PC-9 (cell line): ENCODE results near the gene PCDH9. TPM values are rescaled to one million over a fixed set of nuclear protein-coding genes. Genes with fewer than 3 reads are reported as not detected.

Experiments used
- BruUV-seq: library from RNA; stranded (reverse); fragments of 400-500 nt; replicated peaks from 2 replicates; lab custom pipeline; 2021; lab: Mats Ljungman, UMichigan
- CTCF ChIA-PET: fragments of 300-600 bp; sonication (Branson Sonifier 250); formaldehyde crosslinking; loops from one replicate; lab custom pipeline; 2022; ENCODE audit warnings: antibody characterized with exemption; lab: Charles Lee
- POLR2A ChIA-PET: fragments of 300-600 bp; sonication (Branson Sonifier 250); formaldehyde crosslinking; loops from one replicate; lab custom pipeline; 2022; ENCODE audit warnings: antibody characterized with exemption; ENCODE audit not compliant: unreplicated experiment; lab: Charles Lee
- DNase-seq, 2 experiments: peaks; one replicate each; pipeline versions ENCODE4 v3.0.0 to v3.0.0-alpha.2; 2015 to 2022; ENCODE audit warnings: mixed read lengths in 1 of 2
- H2AFZ ChIP-seq: fragments of 200-600 bp; sonication (generic); 2 replicates; pipeline ENCODE4 v1.8.1; 2017; ENCODE audit warnings: antibody characterized with exemption
- H3F3A ChIP-seq: fragments of 200-600 bp; sonication (generic); 2 replicates; pipeline ENCODE4 v1.8.1; 2017; ENCODE audit warnings: antibody characterized with exemption, mild to moderate bottlenecking, low read depth; ENCODE audit not compliant: insufficient read depth
- H3K27ac ChIP-seq: fragments of 200-600 bp; sonication (generic); 2 replicates; pipeline ENCODE4 v1.6.1; 2016; ENCODE audit warnings: mixed run types
- H3K27me3 ChIP-seq: fragments of 200-600 bp; sonication (generic); 2 replicates; pipeline ENCODE4 v1.6.1; 2016; ENCODE audit warnings: low read depth, mixed run types; ENCODE audit not compliant: insufficient read depth
- H3K36me3 ChIP-seq: fragments of 200-600 bp; sonication (generic); 2 replicates; pipeline ENCODE4 v1.6.1; 2016; ENCODE audit warnings: low read depth, mixed run types
- H3K4me1 ChIP-seq: fragments of 200-600 bp; sonication (generic); replicated peaks from 2 replicates; pipeline ENCODE4 v1.6.1; 2016; ENCODE audit warnings: mixed run types; ENCODE audit not compliant: insufficient read depth
- H3K4me2 ChIP-seq: fragments of 200-600 bp; sonication (generic); 2 replicates; pipeline ENCODE4 v1.6.1; 2017; ENCODE audit warnings: mixed run types
- H3K4me3 ChIP-seq: fragments of 200-600 bp; sonication (generic); 2 replicates; pipeline ENCODE4 v1.6.1; 2016; ENCODE audit warnings: mixed run types
- H3K79me2 ChIP-seq: fragments of 200-600 bp; sonication (generic); 2 replicates; pipeline ENCODE4 v1.6.1; 2017; ENCODE audit warnings: low read depth, mixed run types
- H3K9me2 ChIP-seq: fragments of 200-600 bp; sonication (generic); 2 replicates; pipeline ENCODE4 v1.8.1; 2017; ENCODE audit warnings: mild to moderate bottlenecking; ENCODE audit not compliant: insufficient read depth
- H3K9me3 ChIP-seq: fragments of 200-600 bp; sonication (generic); 2 replicates; pipeline ENCODE4 v1.8.1; 2016; ENCODE audit warnings: low read depth; ENCODE audit not compliant: insufficient read depth
- H4K20me1 ChIP-seq: fragments of 200-600 bp; sonication (generic); 2 replicates; pipeline ENCODE4 v1.8.1; 2017; ENCODE audit not compliant: insufficient read depth
- EZH2 ChIP-seq: fragments of 200-600 bp; sonication (generic); IDR thresholded peaks from 2 replicates; pipeline ENCODE4 v1.8.0; 2017; ENCODE audit warnings: antibody characterized with exemption, low read depth
- intact Hi-C: fragments of 100-400 bp; cut with micrococcal nuclease; formaldehyde crosslinking; loops from one replicate; pipeline ENCODE4 v1.10.0; 2022; ENCODE audit not compliant: unreplicated experiment
- total RNA-seq: library from RNA; stranded (reverse); gene quantifications from 2 replicates; pipeline ENCODE4 v1.2.3, GENCODE V29; 2021
- TF ChIP-seq, protein P1 (sequence below): fragments of 200-600 bp; sonication (generic); conservative IDR thresholded peaks from 2 replicates; pipeline ENCODE4 v1.6.1; 2017; ENCODE audit warnings: mixed run types, antibody characterized with exemption, mild to moderate bottlenecking, moderate library complexity

Gene PCDH9
- total RNA-seq, 1 experiment from 2014 or later, result 0.37 TPM

DNA sequence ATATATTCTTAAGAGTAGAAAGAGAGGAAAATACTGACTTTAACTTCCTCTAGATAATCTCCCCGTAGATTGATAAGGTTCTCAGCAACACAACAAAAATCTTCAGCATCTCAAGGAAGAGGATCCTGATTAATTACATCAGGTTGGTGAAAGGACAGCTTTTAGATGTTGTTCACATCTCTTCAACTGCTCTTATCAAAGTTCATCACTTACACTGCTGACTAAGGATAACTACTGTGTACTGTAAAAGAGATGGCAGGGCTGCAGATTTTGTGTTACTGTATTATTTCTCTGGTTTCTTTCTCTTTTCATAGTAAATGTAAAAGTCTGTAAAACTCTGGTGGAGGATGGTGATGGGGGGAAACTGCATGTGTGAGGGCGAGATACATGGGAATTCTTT lies 133.7 kb downstream of the PCDH9 start:
- H3K4me3 ChIP-seq, result no peak overlapping the region
- no peak overlapping the region for H3K4me2 ChIP-seq
- H3K27me3 ChIP-seq, result no peaks in the 10 kb centered on the region
- H4K20me1 ChIP-seq, result no peaks in the 10 kb centered on the region
- H3K9me3 ChIP-seq, result no peaks in the 10 kb centered on the region
- H3K4me1 ChIP-seq, result no peaks in the 10 kb centered on the region
- H3K9me2 ChIP-seq, result no peaks in the 10 kb centered on the region
- no peak overlapping the region for H3K27ac ChIP-seq
- intact Hi-C loops, result no loop called here
- H3K36me3 ChIP-seq, result no peaks in the 10 kb centered on the region
- no peak for TF ChIP-seq EZH2
- TF ChIP-seq, protein P1, sequence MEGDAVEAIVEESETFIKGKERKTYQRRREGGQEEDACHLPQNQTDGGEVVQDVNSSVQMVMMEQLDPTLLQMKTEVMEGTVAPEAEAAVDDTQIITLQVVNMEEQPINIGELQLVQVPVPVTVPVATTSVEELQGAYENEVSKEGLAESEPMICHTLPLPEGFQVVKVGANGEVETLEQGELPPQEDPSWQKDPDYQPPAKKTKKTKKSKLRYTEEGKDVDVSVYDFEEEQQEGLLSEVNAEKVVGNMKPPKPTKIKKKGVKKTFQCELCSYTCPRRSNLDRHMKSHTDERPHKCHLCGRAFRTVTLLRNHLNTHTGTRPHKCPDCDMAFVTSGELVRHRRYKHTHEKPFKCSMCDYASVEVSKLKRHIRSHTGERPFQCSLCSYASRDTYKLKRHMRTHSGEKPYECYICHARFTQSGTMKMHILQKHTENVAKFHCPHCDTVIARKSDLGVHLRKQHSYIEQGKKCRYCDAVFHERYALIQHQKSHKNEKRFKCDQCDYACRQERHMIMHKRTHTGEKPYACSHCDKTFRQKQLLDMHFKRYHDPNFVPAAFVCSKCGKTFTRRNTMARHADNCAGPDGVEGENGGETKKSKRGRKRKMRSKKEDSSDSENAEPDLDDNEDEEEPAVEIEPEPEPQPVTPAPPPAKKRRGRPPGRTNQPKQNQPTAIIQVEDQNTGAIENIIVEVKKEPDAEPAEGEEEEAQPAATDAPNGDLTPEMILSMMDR, result no peak
- BruUV-seq, result no TSS peak
- H3F3A ChIP-seq, result no peaks in the 10 kb centered on the region
- no peaks in the 10 kb centered on the region for H3K79me2 ChIP-seq
- POLR2A ChIA-PET, result no interaction called here
- no peak for DNase-seq
- H2AFZ ChIP-seq, result no peak overlapping the region
- CTCF ChIA-PET, result no interaction called here

DNA sequence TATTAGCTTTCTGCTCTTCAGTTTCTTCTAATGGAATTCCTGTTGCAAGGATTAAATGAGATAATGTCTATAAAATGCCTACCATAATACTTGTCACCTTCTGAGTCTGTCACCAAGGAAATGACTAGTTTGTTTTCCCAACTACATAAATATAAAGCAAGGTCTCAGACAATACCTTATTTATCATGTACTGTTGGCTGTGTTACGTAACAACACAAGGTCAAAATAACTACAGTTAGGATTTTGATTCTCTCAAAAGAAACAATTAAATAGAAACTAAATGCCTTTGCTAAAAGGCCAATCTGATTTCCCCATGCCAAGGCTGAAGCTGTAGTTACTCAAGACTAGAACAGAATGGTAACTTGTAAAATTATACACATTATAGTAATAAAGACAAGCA lies 134.5 kb downstream of the PCDH9 start:
- H3K36me3 ChIP-seq, result no peaks in the 10 kb centered on the region
- no peak overlapping the region for H3K27ac ChIP-seq
- no peak for TF ChIP-seq EZH2
- TF ChIP-seq, protein P1, result no peak
- H3F3A ChIP-seq, result no peaks in the 10 kb centered on the region
- H3K27me3 ChIP-seq, result no peaks in the 10 kb centered on the region
- H3K4me3 ChIP-seq, result no peak overlapping the region
- no TSS peak for BruUV-seq
- H3K79me2 ChIP-seq, result no peaks in the 10 kb centered on the region
- no peaks in the 10 kb centered on the region for H3K4me1 ChIP-seq
- no peaks in the 10 kb centered on the region for H3K9me2 ChIP-seq
- H2AFZ ChIP-seq, result no peak overlapping the region
- ChIA-PET POLR2A (no interaction called here), CTCF (no interaction called here)
- H3K9me3 ChIP-seq, result no peaks in the 10 kb centered on the region
- H4K20me1 ChIP-seq, result no peaks in the 10 kb centered on the region
- intact Hi-C loops, result no loop called here
- DNase-seq, result no peak
- no peak overlapping the region for H3K4me2 ChIP-seq

DNA sequence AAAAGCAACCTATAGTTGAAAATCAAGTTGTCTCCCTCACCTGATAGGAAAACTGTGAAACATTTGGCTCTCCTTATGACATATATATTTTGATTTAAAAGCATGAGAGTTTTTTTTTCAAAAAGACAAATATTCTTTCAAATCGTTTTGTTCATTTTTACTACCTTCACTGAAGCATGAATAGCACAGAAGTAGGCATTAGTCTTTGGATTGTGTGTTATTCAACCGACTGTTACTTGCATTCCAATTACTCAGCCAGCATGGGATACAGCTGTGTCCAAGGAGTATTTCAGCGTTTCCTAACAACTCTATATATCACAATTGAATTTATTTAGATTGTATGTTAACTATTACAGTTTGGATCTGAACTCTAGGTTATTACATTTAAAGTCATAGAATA lies 135.2 kb downstream of the PCDH9 start:
- DNase-seq, result no peak
- H3K27ac ChIP-seq, result no peak overlapping the region
- no peaks in the 10 kb centered on the region for H4K20me1 ChIP-seq
- no peak overlapping the region for H2AFZ ChIP-seq
- BruUV-seq, result no TSS peak
- H3K4me2 ChIP-seq, result no peak overlapping the region
- ChIA-PET POLR2A (no interaction called here), CTCF (no interaction called here)
- H3K9me2 ChIP-seq, result no peaks in the 10 kb centered on the region
- no peaks in the 10 kb centered on the region for H3K4me1 ChIP-seq
- H3K27me3 ChIP-seq, result no peaks in the 10 kb centered on the region
- no peak for TF ChIP-seq EZH2
- TF ChIP-seq, protein P1, result no peak
- no peaks in the 10 kb centered on the region for H3K79me2 ChIP-seq
- no peaks in the 10 kb centered on the region for H3K36me3 ChIP-seq
- no peak overlapping the region for H3K4me3 ChIP-seq
- intact Hi-C loops, result no loop called here
- H3K9me3 ChIP-seq, result no peaks in the 10 kb centered on the region
- no peaks in the 10 kb centered on the region for H3F3A ChIP-seq
